Measurements from ENCODE around the gene STARD4. TPM values are rescaled to one million over a fixed set of nuclear protein-coding genes. Genes with fewer than 3 reads are reported as not detected.

Gene STARD4
- polyA plus RNA-seq, 1 experiment = 8.5 TPM

DNA sequence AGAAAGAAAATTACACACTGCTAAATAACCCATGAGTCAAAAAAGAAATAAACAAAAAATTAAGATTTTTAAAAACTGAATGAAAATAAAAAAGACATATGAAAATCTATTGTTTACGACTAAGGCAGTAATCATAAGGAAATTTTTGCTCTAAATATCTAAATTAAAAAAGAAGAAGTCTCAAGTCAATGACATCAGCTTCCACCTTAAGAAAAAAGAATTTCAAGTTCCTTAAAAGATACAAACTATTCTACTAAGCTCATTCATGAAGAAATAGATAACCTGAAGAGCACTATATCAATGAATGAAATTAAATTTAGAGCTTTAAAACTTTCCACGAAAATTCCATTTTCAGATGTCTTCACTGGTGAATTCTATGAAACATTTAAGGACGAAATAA is 15.7 kb upstream of the STARD4 start:
- ChIA-PET CTCF (no interaction called here), POLR2A (no interaction called here)
- Histone ChIP-seq H3K4me3 (ENCODE audit: low read depth, low read length) (no peak overlapping the region), H3K27me3 (ENCODE audit: control insufficient read depth, insufficient read depth, low read length) (no peaks in the 10 kb centered on the region), H3K36me3 (ENCODE audit: control insufficient read depth, insufficient read depth, low read length) (no peaks in the 10 kb centered on the region)
- TF ChIP-seq, protein P1, sequence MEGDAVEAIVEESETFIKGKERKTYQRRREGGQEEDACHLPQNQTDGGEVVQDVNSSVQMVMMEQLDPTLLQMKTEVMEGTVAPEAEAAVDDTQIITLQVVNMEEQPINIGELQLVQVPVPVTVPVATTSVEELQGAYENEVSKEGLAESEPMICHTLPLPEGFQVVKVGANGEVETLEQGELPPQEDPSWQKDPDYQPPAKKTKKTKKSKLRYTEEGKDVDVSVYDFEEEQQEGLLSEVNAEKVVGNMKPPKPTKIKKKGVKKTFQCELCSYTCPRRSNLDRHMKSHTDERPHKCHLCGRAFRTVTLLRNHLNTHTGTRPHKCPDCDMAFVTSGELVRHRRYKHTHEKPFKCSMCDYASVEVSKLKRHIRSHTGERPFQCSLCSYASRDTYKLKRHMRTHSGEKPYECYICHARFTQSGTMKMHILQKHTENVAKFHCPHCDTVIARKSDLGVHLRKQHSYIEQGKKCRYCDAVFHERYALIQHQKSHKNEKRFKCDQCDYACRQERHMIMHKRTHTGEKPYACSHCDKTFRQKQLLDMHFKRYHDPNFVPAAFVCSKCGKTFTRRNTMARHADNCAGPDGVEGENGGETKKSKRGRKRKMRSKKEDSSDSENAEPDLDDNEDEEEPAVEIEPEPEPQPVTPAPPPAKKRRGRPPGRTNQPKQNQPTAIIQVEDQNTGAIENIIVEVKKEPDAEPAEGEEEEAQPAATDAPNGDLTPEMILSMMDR (IDR thresholded peaks at IDR 0.05; ENCODE audit: insufficient read depth, low read depth, low read length) = no peak
- no peak for DNase-seq (ENCODE audit: low read depth)

DNA sequence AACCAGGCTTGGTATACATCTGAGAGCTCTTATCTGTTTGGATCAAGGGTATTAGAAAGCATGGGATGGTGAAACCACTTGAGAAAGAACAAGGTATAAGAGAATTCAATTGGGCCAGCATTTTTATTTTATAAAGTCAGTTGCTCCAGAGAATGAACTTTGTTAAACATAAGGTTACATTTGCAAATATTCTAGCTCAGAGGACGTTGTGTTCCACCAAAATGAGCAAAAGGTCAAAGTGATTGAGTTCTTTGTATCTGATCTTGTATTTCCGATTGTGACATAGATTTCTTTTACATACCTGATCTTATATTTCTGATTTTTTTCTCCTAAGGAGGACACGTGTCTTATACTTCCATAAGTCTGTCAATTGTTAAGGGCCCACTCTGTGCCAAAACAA is 8.6 kb upstream of the STARD4 start:
- no peaks in the 10 kb centered on the region for H3K36me3 ChIP-seq (ENCODE audit: control insufficient read depth, insufficient read depth, low read length)
- DNase-seq (ENCODE audit: low read depth) = no peak
- ChIA-PET POLR2A (no interaction called here), CTCF (interaction anchor here (5.8 kb wide), 1 partner anchor 11 kb away, joined by 31 read pairs; no protein-coding TSS in a partner anchor)
- TF ChIP-seq, protein P1 (IDR thresholded peaks at IDR 0.05; ENCODE audit: insufficient read depth, low read depth, low read length) = no peak
- H3K4me3 ChIP-seq (ENCODE audit: low read depth, low read length) = no peak overlapping the region
- H3K27me3 ChIP-seq (ENCODE audit: control insufficient read depth, insufficient read depth, low read length) = no peaks in the 10 kb centered on the region

DNA sequence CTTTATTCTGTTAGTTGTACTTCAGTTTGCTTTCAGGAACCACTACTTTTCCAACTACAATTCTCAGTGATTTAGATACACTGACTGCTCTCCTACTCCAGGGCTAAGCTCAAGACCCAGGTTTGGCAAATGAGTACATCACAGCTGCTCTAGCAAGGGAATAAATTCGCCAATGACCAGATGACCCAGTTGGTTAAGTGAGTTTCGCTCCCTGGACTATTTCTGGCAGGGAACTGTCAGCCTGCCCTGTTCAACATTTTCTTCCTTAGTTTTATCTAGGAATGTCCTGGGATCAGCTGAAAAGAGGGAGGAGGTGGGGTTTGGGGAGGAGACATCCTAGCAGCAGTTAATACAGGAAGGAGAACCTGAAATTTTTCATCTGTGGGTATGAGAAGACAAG is 6.4 kb upstream of the STARD4 start:
- ChIA-PET POLR2A (no interaction called here), CTCF (interaction anchor here (5.8 kb wide), 1 partner anchor 14 kb away, joined by 31 read pairs; no protein-coding TSS in a partner anchor)
- TF ChIP-seq, protein P1 (IDR thresholded peaks at IDR 0.05; ENCODE audit: insufficient read depth, low read depth, low read length) = no peak
- no peaks in the 10 kb centered on the region for H3K27me3 ChIP-seq (ENCODE audit: control insufficient read depth, insufficient read depth, low read length)
- no peaks in the 10 kb centered on the region for H3K36me3 ChIP-seq (ENCODE audit: control insufficient read depth, insufficient read depth, low read length)
- no peak for DNase-seq (ENCODE audit: low read depth)
- no peak overlapping the region for H3K4me3 ChIP-seq (ENCODE audit: low read depth, low read length)

DNA sequence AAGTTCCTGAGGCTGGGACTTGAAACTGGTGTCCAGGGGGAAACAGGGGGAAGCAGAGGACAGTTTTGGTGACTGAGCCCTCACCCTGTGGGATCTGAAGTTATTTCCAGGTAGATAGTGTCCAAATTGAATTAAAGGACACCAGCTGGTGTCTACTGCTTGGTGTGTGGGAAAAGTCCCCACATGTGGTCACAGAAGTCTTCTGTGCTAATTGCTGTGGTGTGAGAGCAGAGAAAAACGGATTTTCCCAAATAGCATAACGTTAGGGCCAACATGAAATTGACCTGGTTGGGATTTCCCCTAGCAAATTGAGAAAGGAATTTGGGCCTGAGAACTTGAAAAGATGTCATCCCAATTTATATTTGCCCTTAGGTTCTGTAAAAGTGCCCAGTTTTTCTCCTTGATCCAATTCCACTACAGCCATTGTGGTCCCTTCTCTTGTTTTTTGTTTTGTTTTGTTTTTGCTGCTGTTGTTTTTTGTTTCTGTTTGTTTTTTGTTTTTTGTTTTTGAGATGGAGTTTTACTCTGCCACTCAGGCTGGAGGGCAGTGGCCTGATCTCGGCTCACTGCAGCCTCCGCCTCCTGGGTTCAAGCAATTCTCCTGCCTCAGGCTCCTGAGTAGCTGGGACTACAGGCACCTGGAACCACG is 5.6 kb upstream of the STARD4 start:
- TF ChIP-seq, protein P1 (IDR thresholded peaks at IDR 0.05; ENCODE audit: insufficient read depth, low read depth, low read length) = no peak
- Histone ChIP-seq H3K27me3 (ENCODE audit: control insufficient read depth, insufficient read depth, low read length) (no peaks in the 10 kb centered on the region), H3K4me3 (ENCODE audit: low read depth, low read length) (no peak overlapping the region), H3K36me3 (ENCODE audit: control insufficient read depth, insufficient read depth, low read length) (no peaks in the 10 kb centered on the region)
- ChIA-PET POLR2A (no interaction called here), CTCF (interaction anchor here (0.8 to 5.8 kb wide), 3 partner anchors 8 to 642 kb away, joined by 3 to 31 read pairs (median 3); no protein-coding TSS in a partner anchor)
- no peak for DNase-seq (ENCODE audit: low read depth)

DNA sequence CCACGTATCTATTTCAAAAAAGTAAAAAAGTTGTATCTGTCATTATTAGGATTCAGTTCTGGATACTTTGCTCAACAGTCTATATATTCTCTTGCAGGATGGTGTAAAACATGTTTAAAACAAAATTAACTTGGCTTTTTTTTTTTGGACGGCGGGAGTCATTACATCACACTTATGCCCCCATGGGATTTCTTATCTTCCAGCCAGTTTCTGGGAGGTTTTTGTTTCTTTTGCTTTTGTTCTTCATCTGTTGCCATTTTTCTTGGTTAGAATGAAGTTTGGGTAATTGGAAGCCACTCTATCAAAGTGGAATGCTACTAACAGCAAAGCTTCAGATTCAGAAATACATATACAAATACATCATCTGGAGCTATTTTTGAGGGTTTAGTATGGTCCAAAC is 1.8 kb upstream of the STARD4 start:
- Histone ChIP-seq H3K36me3 (ENCODE audit: control insufficient read depth, insufficient read depth, low read length) (no peaks in the 10 kb centered on the region), H3K4me3 (ENCODE audit: low read depth, low read length) (no peak overlapping the region), H3K27me3 (ENCODE audit: control insufficient read depth, insufficient read depth, low read length) (no peaks in the 10 kb centered on the region)
- no peak for DNase-seq (ENCODE audit: low read depth)
- TF ChIP-seq, protein P1 (IDR thresholded peaks at IDR 0.05; ENCODE audit: insufficient read depth, low read depth, low read length) = no peak
- ChIA-PET CTCF (interaction anchor here (3.3 kb wide), 1 partner anchor 19 kb away, joined by 15 read pairs; no protein-coding TSS in a partner anchor), POLR2A (no interaction called here)
